ENCODE results near the gene PPP2R5C.

The PPP2R5C gene

DNA sequence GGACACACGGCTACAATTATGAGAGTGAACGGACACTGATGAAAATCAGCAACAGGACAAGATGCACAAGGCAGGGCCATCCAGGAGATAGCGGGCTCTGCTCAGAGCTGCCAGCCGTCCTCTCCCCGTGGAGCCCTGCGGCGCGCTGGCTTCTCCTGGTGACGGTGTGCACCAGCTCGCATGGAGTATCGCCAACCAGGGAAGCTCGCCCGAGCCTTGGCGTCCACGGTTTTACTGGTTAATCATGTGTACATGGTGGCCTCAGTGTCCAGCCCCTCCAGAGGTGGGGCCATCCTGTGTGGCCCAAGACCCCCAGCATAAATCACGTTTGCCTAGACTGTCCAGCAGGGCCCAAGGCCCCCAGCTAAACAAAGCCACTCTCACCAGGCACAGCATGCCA lies 171.7 kb downstream of the PPP2R5C start:
- 95% methylated on average over 16 of the region's 16 CpGs for WGBS, 2 experiments (ENCODE audit: insufficient coverage in 2 of 2)
- no peaks in the 10 kb centered on the region for H3K36me3 ChIP-seq (ENCODE audit: control insufficient read depth, insufficient read depth, low read length)
- no peaks in the 10 kb centered on the region for H3K4me1 ChIP-seq (ENCODE audit: control insufficient read depth, insufficient read depth, low read length, poor library complexity, severe bottlenecking)
- H3K27ac ChIP-seq (ENCODE audit: low read depth, low read length, severe bottlenecking): no peak overlapping the region
- H3K4me3 ChIP-seq (ENCODE audit: extremely low read depth, insufficient read depth, low read length, poor library complexity, severe bottlenecking): no peak overlapping the region
- no peaks in the 10 kb centered on the region for H3K9me3 ChIP-seq (ENCODE audit: control insufficient read depth, low read length)

DNA sequence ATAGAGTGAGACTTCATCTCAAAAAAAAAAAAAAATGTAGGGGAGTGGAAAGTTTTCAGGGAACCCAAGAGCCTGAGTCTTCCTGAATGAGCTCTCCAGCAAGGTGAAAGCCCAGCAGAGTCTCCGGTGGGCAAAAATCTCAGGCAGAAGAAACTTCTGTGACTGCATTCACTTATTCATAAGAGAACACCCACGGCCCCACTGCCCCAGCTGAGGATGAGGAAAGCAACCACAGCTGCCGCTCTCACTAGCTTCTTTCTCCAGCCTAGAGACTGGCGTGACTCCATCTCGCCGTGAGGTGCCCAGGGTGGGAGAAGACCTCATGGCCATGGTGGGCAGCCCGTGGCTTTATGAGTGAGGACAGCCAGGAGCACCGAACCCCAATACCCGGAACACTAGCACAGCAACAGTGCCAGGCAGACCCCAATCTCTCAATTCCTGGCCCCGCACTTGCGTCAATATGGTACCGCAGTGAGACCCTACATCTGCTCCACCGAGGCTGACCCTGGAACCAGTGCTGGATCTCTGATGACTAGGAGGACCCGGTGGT lies 173.2 kb downstream of the PPP2R5C start:
- 92 to 96% methylated on average over 14 of the region's 14 CpGs for WGBS, 2 experiments (ENCODE audit: insufficient coverage in 2 of 2)

DNA sequence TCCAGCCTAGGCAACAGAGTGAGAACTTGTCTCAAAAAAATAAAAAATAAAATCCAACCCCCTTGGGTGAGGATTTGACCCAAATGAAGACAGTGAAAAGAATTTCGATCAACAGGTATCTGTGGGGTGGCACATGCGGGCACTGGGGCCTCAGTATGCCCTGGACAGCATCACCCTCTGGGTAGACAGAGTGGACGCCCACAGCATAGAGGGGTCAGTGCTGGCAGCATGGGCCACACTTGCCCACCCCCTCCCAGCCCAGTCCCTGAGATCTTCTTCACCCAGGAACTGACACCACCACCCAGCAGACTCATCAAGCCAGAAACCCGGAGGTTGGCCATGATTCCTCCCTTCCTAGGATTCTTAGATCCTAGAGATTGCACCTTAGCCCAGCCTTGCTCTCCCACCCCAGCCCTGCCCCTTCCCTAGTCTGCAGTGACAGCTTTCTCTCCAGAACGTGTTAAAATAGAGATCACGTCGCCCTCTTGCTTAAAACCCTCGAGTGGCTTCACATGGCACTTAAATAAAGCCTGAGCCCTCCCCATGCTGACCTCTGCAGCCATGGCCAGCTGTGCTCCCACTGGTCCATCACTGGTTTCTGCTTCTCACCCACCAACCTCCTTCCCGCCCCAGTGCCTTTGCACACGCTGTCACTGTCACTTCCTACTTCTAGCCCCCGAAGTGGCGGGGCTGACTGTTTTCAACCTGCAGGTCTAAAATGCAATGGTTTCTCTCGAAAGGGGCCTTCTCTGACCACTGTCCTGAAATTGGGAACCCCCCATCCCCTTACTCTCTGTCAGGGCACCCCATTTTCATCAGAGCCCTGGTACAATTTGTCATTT lies 176.6 kb downstream of the PPP2R5C start:
- H3K36me3 ChIP-seq (ENCODE audit: control insufficient read depth, insufficient read depth, low read length): no peaks in the 10 kb centered on the region
- H3K9me3 ChIP-seq (ENCODE audit: control insufficient read depth, low read length): no peaks in the 10 kb centered on the region
- H3K4me3 ChIP-seq (ENCODE audit: extremely low read depth, insufficient read depth, low read length, poor library complexity, severe bottlenecking): no peak overlapping the region
- no peaks in the 10 kb centered on the region for H3K4me1 ChIP-seq (ENCODE audit: control insufficient read depth, insufficient read depth, low read length, poor library complexity, severe bottlenecking)
- H3K27ac ChIP-seq (ENCODE audit: low read depth, low read length, severe bottlenecking): no peak overlapping the region
- 70 to 73% methylated on average over 13 of the region's 13 CpGs for WGBS, 2 experiments (ENCODE audit: insufficient coverage in 2 of 2)

More for the DNA sequence above, 173.2 kb downstream of the PPP2R5C start:
- Histone ChIP-seq H3K36me3 (ENCODE audit: control insufficient read depth, insufficient read depth, low read length) (no peaks in the 10 kb centered on the region), H3K27ac (ENCODE audit: low read depth, low read length, severe bottlenecking) (no peak overlapping the region), H3K4me3 (ENCODE audit: extremely low read depth, insufficient read depth, low read length, poor library complexity, severe bottlenecking) (no peak overlapping the region), H3K4me1 (ENCODE audit: control insufficient read depth, insufficient read depth, low read length, poor library complexity, severe bottlenecking) (no peaks in the 10 kb centered on the region), H3K9me3 (ENCODE audit: control insufficient read depth, low read length) (no peaks in the 10 kb centered on the region)

DNA sequence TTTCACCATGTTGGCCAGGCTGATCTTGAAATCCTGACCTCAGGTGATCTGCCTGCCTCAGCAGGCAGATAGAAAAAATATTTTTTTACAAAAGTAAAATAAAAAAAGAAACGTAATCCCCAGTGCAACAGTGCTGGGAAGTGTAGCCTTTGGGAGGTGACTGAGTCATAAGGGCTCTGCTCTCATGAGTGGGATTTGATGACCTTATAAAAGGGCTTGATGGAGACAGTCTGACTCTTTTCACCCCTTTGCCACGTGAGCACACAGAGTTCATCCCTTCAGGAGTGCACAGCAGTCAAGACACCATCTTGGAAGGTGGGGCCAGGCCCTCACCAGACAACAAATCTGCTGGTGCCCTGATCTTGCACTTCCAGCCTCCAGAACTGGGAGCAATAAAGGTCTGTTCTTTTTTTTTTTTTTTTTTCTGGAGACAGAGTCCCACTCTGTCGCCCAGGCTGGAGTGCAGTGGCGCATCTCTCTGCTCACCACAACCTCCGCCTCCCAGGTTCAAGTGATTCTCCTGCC lies 178.2 kb downstream of the PPP2R5C start:
- WGBS, 2 experiments (ENCODE audit: insufficient coverage in 2 of 2): 73 to 80% methylated on average over 2 to 4 of the region's 5 CpGs

GRCh38 chr14:101944451-101944850 lies 182.9 kb downstream of the PPP2R5C start:
- H3K9me3 ChIP-seq (ENCODE audit: control insufficient read depth, low read length): no peaks in the 10 kb centered on the region
- H3K36me3 ChIP-seq (ENCODE audit: control insufficient read depth, insufficient read depth, low read length): no peaks in the 10 kb centered on the region
- WGBS, 2 experiments (ENCODE audit: insufficient coverage in 2 of 2): 60 to 76% methylated on average over 1 to 5 of the region's 5 CpGs
- no peak overlapping the region for H3K4me3 ChIP-seq (ENCODE audit: extremely low read depth, insufficient read depth, low read length, poor library complexity, severe bottlenecking)
- H3K4me1 ChIP-seq (ENCODE audit: control insufficient read depth, insufficient read depth, low read length, poor library complexity, severe bottlenecking): peaks cover 5% of the 10 kb centered on the region
- H3K27ac ChIP-seq (ENCODE audit: low read depth, low read length, severe bottlenecking): no peak overlapping the region

More for the DNA sequence above, 178.2 kb downstream of the PPP2R5C start:
- Histone ChIP-seq H3K4me3 (ENCODE audit: extremely low read depth, insufficient read depth, low read length, poor library complexity, severe bottlenecking) (no peak overlapping the region), H3K27ac (ENCODE audit: low read depth, low read length, severe bottlenecking) (no peak overlapping the region), H3K4me1 (ENCODE audit: control insufficient read depth, insufficient read depth, low read length, poor library complexity, severe bottlenecking) (no peaks in the 10 kb centered on the region), H3K9me3 (ENCODE audit: control insufficient read depth, low read length) (no peaks in the 10 kb centered on the region), H3K36me3 (ENCODE audit: control insufficient read depth, insufficient read depth, low read length) (no peaks in the 10 kb centered on the region)

DNA sequence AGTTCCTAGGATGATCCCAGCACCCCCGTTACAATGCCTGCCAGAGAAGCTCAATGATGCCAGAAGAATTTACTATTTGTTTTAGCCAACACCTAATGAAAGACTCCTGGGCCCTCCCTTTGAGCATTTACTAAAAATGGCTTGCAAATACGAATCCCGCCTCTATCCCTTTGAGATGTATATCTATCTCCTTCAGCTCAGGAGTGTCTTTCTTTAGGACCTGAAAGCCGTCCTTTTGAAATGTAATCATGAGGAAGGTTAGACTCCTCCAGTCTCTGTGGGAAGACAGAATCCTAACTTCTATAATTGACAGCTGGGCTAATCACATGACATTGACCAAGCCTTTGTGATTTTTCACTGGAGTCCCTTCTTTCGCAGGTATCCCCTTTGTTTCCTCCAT lies 183.7 kb downstream of the PPP2R5C start:
- no peak overlapping the region for H3K27ac ChIP-seq (ENCODE audit: low read depth, low read length, severe bottlenecking)
- no peak overlapping the region for H3K4me3 ChIP-seq (ENCODE audit: extremely low read depth, insufficient read depth, low read length, poor library complexity, severe bottlenecking)
- 3 to 5% methylated on average over 2 to 3 of the region's 5 CpGs for WGBS, 2 experiments (ENCODE audit: insufficient coverage in 2 of 2)
- H3K4me1 ChIP-seq (ENCODE audit: control insufficient read depth, insufficient read depth, low read length, poor library complexity, severe bottlenecking): peaks cover 5% of the 10 kb centered on the region
- no peaks in the 10 kb centered on the region for H3K9me3 ChIP-seq (ENCODE audit: control insufficient read depth, low read length)
- no peaks in the 10 kb centered on the region for H3K36me3 ChIP-seq (ENCODE audit: control insufficient read depth, insufficient read depth, low read length)

- H3K4me3 ChIP-seq (ENCODE audit: extremely low read depth, insufficient read depth, low read length, poor library complexity, severe bottlenecking): peak overlapping the region; percentile 83
- no peaks in the 10 kb centered on the region for H3K9me3 ChIP-seq (ENCODE audit: control insufficient read depth, low read length)
- no peaks in the 10 kb centered on the region for H3K36me3 ChIP-seq (ENCODE audit: control insufficient read depth, insufficient read depth, low read length)
- peaks cover 5% of the 10 kb centered on the region for H3K4me1 ChIP-seq (ENCODE audit: control insufficient read depth, insufficient read depth, low read length, poor library complexity, severe bottlenecking)
- WGBS, 2 experiments (ENCODE audit: insufficient coverage in 2 of 2): 34 to 35% methylated on average over 8 of the region's 8 CpGs
- H3K27ac ChIP-seq (ENCODE audit: low read depth, low read length, severe bottlenecking): peak overlapping the region; percentile 93
Observed at GRCh38 chr14:101947577-101947903, 186.0 kb downstream of the PPP2R5C start.

DNA sequence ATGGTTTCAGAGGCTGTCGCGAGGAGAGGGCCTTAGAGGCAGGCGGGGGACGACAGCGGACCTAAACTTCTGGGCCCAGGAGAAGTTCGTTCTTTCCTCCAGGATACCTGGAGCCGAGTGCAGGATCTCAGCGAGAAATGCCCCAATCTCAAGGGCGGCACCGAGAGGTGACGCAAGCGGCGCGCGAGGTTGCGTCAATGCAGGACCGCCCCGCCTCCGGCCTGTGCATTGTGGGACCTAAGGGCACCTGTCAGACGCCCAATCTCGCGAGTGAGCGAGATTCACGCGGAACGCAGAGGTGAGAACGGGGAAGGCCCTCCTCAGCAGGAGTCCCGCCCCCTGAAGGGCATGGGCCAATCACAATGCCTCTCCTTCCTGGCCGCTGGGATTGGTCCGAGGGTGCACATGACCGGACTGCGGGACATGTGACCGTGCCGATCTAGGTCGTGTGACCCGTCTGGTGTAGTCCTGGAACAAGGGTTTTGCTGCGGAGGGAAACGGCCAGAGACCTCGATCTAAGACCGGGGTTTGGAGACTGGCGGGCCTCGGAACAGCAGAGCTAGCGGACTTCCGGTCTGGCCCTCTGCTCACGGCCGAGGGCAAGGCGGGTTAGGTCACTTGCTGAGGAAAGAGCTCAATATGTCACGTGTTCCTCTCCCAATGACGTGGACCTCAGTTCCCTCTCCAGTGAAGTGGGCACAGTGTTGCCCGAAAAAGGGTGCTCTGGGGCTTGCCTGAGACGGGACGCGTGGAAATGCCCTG lies 186.6 kb downstream of the PPP2R5C start:
- Histone ChIP-seq H3K27ac (ENCODE audit: low read depth, low read length, severe bottlenecking) (peak overlapping the region; percentile 93), H3K9me3 (ENCODE audit: control insufficient read depth, low read length) (no peaks in the 10 kb centered on the region), H3K4me1 (ENCODE audit: control insufficient read depth, insufficient read depth, low read length, poor library complexity, severe bottlenecking) (peaks cover 5% of the 10 kb centered on the region), H3K4me3 (ENCODE audit: extremely low read depth, insufficient read depth, low read length, poor library complexity, severe bottlenecking) (peak overlapping the region; percentile 83), H3K36me3 (ENCODE audit: control insufficient read depth, insufficient read depth, low read length) (no peaks in the 10 kb centered on the region)
- 0% methylated on average over 52 to 53 of the region's 53 CpGs for WGBS, 2 experiments (ENCODE audit: insufficient coverage in 2 of 2)

- H3K27ac ChIP-seq (ENCODE audit: low read depth, low read length, severe bottlenecking): peak overlapping the region; percentile 93
- no peaks in the 10 kb centered on the region for H3K36me3 ChIP-seq (ENCODE audit: control insufficient read depth, insufficient read depth, low read length)
- WGBS, 2 experiments (ENCODE audit: insufficient coverage in 2 of 2): 26 to 28% methylated on average over 24 to 26 of the region's 29 CpGs
Observed at GRCh38 chr14:101948666-101949216, 187.2 kb downstream of the PPP2R5C start.

GRCh38 chr14:101950100-101950499 lies 188.6 kb downstream of the PPP2R5C start:
- WGBS, 2 experiments (ENCODE audit: insufficient coverage in 2 of 2): 58 to 63% methylated on average over 2 of the region's 4 CpGs
- no peaks in the 10 kb centered on the region for H3K9me3 ChIP-seq (ENCODE audit: control insufficient read depth, low read length)
- H3K4me3 ChIP-seq (ENCODE audit: extremely low read depth, insufficient read depth, low read length, poor library complexity, severe bottlenecking): no peak overlapping the region
- H3K36me3 ChIP-seq (ENCODE audit: control insufficient read depth, insufficient read depth, low read length): no peaks in the 10 kb centered on the region
- H3K27ac ChIP-seq (ENCODE audit: low read depth, low read length, severe bottlenecking): no peak overlapping the region
- peaks cover 5% of the 10 kb centered on the region for H3K4me1 ChIP-seq (ENCODE audit: control insufficient read depth, insufficient read depth, low read length, poor library complexity, severe bottlenecking)

More at GRCh38 chr14:101948666-101949216, 187.2 kb downstream of the PPP2R5C start:
- Histone ChIP-seq H3K4me1 (ENCODE audit: control insufficient read depth, insufficient read depth, low read length, poor library complexity, severe bottlenecking) (peaks cover 5% of the 10 kb centered on the region), H3K4me3 (ENCODE audit: extremely low read depth, insufficient read depth, low read length, poor library complexity, severe bottlenecking) (peak overlapping the region; percentile 83), H3K9me3 (ENCODE audit: control insufficient read depth, low read length) (no peaks in the 10 kb centered on the region)
